Heart left ventricle (tissue), 16 donors: ENCODE results near the gene MRPL33. TPM values are rescaled to one million over a fixed set of nuclear protein-coding genes. Genes with fewer than 3 reads are reported as not detected.

Experiments
- ATAC-seq, 4 donors: fragments of 200-7000 bp; cut with Tn5 transposase; one replicate each; pipeline ENCODE4 v1.9.1; 2020 to 2022; ENCODE audit warnings: moderate library complexity in 4 of 4, mild to moderate bottlenecking in 3 of 4, moderate number of reproducible peaks in 1 of 4
- DNase-seq, 5 donors: peaks; one replicate each; pipeline ENCODE4 v3.0.0-alpha.2; 2020
- H3K27ac ChIP-seq, 12 donors: fragments of 200-600 bp; sonication (generic) in 4 of 12; one replicate each; pipeline versions ENCODE4 v1.5.0 to v1.8.0; 2016 to 2022; ENCODE audit warnings: mild to moderate bottlenecking in 2 of 12
- H3K27me3 ChIP-seq, 9 donors: fragments of 200-600 bp; sonication (generic) in 2 of 9; one replicate each; pipeline versions ENCODE4 v1.5.1 to v1.8.0; 2016 to 2022; ENCODE audit warnings: mild to moderate bottlenecking in 3 of 9
- H3K36me3 ChIP-seq, 9 donors: fragments of 200-600 bp; sonication (generic) in 2 of 9; one replicate each; pipeline versions ENCODE4 v1.5.0 to v1.8.0; 2018 to 2022; ENCODE audit warnings: mild to moderate bottlenecking in 2 of 9
- H3K4me1 ChIP-seq, 12 donors: fragments of 200-600 bp; sonication (generic) in 4 of 12; one replicate each; pipeline versions ENCODE4 v1.5.0 to v1.8.0; 2016 to 2022; ENCODE audit warnings: mild to moderate bottlenecking in 3 of 12
- H3K4me3 ChIP-seq, 12 donors: fragments of 200-600 bp; sonication (generic) in 4 of 12; one replicate each; pipeline versions ENCODE4 v1.5.0 to v1.8.0; 2017 to 2022; ENCODE audit warnings: mild to moderate bottlenecking in 9 of 12, moderate library complexity in 4 of 12
- H3K9me3 ChIP-seq, 12 donors: fragments of 200-600 bp; sonication (generic) in 4 of 12; one replicate each; pipeline versions ENCODE4 v1.5.0 to v1.8.0; 2016 to 2022; ENCODE audit warnings: mild to moderate bottlenecking in 1 of 12
- POLR2A ChIP-seq, 2 donors: fragments of 450-650 bp; IDR thresholded peaks; one replicate each; pipeline ENCODE4 v1.6.1; 2017; ENCODE audit warnings: antibody characterized with exemption in 2 of 2, mild to moderate bottlenecking in 2 of 2, moderate library complexity in 2 of 2
- WGBS, 4 donors: extraction: QIAGEN DNeasy Blood & Tissue Kit in 2 of 4; methylation state at CpG; one replicate each; pipeline versions ENCODE4 v1.1.5 to v1.1.7; 2013 to 2018; 5-methylcytosine and 5-hydroxymethylcytosine counted together
- intact Hi-C, 10 donors: fragments of 100-400 bp; cut with DNase I; formaldehyde crosslinking; loops; one replicate each; pipeline versions ENCODE4 v1.11.1 to v1.14.2; 2022
- polyA plus RNA-seq, 2 donors: library from polyadenylated mRNA; stranded (reverse); fragments of 200-250 nt; gene quantifications; one replicate each; pipeline ENCODE4 v1.2.3, GENCODE V29; 2013
- total RNA-seq, 9 donors: library from RNA; depleted of rRNA in 2 of 9; stranded (reverse); fragments of >200 nt in 2 of 9; fragmentation: NEBNext Ultra II Directional in 3 of 9; extraction: Animal tissue kit (Norgen Biotek cat#: 25700) in 3 of 9; gene quantifications; one replicate each; pipeline versions ENCODE4 v1.1.0 to v1.2.4, GENCODE V29; 2016 to 2023
- TF ChIP-seq, protein P1 (sequence below), 12 donors: fragments of 200-600 bp; sonication (generic) in 4 of 12; IDR thresholded peaks; one replicate each; pipeline versions ENCODE4 v1.5.0 to v1.8.0; 2018 to 2022; ENCODE audit warnings: antibody characterized with exemption in 12 of 12, mild to moderate bottlenecking in 5 of 12
- donor health status: ischemic (EF 13 %, LVEDD 7.1; RV severe dilation, severe dysfunction).
- donor health status: healthy with polysubstance abuse.
- donor health status: DM: no; HTN: yes; CAD: no.
- donor health status: DM: no; HTN: no; CAD: no.
- donor health status: ischemic (EF 25% LVEDD 6.9; RV normal size, moderate dysfunction).
- donor health status: ischemic (EF 25% LVEDD 5.7; RV mildly dilated, moderate dysfunction).
- donor health status: healthy.
- donor health status: DM: yes; HTN: yes; CAD: no.
- donor health status: ischemic (EF 35%, LVEDD 5.7; RV mildly dilated, moderate dysfunction).
- donor health status: nonischemic (EF 11% LVEDD 7.7; RV severe dilation, severe dysfunction).
- donor health status: DM: yes; HTN: yes; CAD: no.
- donor health status: PGD.
- donor health status: ischemic (EF 29% LVEDD 5.4; RV normal size, mild dysfunction).
- donor health status: nonischemic (EF 23%, LVEDD 6.1; RV moderate dilation, normal function).

The MRPL33 gene
- total and polyA plus RNA-seq, 11 donors, result 163 to 901 (median 305) TPM

DNA sequence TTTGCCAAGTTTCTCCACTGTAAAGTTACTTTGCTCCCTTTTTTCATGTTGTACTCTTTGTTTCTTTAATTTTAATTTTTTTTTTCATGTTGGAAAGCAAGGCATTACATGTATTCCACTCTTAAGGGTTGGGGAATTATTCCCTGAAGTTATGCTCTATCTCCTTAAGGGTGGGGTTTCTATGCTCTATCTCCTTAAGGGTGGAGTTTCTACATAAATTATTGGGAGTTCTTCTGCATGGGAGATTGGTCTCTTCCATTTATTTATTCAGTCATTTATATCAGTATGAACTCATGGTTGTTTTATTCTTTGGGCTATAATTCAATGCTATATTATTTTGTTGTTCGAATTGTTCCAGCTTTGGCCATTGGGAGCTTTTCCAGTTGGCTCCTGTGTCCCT lies 11.2 kb downstream of the MRPL33 start:
- ATAC-seq (no peak), DNase-seq (no peak)
- intact Hi-C loops, result no loop called here
- H3K4me1 ChIP-seq, result peaks cover 0 to 37% (median 19%) of the 10 kb centered on the region in 12 donors
- peaks cover 0 to 30% (median 14%) of the 10 kb centered on the region in 9 donors for H3K36me3 ChIP-seq
- 82 to 93% (median 87%) methylated on average over 1 of the region's 1 CpG for WGBS, 4 donors
- no peaks in the 10 kb centered on the region for H3K27me3 ChIP-seq
- no peak overlapping the region for H3K4me3 ChIP-seq
- no peaks in the 10 kb centered on the region for H3K9me3 ChIP-seq
- peak overlapping the region in 1 of 12 donors; percentile 92 for H3K27ac ChIP-seq
- no peak for TF ChIP-seq POLR2A (IDR thresholded peaks at IDR 0.05)
- TF ChIP-seq, protein P1, sequence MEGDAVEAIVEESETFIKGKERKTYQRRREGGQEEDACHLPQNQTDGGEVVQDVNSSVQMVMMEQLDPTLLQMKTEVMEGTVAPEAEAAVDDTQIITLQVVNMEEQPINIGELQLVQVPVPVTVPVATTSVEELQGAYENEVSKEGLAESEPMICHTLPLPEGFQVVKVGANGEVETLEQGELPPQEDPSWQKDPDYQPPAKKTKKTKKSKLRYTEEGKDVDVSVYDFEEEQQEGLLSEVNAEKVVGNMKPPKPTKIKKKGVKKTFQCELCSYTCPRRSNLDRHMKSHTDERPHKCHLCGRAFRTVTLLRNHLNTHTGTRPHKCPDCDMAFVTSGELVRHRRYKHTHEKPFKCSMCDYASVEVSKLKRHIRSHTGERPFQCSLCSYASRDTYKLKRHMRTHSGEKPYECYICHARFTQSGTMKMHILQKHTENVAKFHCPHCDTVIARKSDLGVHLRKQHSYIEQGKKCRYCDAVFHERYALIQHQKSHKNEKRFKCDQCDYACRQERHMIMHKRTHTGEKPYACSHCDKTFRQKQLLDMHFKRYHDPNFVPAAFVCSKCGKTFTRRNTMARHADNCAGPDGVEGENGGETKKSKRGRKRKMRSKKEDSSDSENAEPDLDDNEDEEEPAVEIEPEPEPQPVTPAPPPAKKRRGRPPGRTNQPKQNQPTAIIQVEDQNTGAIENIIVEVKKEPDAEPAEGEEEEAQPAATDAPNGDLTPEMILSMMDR (IDR thresholded peaks at IDR 0.05), result no peak

DNA sequence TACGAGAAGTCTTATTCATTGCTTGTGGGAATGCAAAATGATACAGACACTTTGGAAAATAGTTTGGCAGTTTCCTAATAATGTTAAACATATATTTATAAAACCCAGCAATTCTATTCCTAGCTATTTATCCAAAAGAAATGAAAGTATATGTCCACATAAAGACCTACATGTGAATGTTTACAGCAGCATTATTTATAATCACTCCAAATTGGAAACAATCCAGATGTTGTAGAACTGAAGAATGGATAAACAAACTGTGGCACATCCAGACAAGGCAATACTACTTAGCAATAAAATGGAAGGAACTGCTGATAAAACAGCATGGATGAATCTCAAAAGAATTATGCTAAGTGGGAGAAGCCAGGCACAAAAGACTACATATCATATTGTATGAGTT lies 19.3 kb downstream of the MRPL33 start:
- no peak for TF ChIP-seq POLR2A (IDR thresholded peaks at IDR 0.05)
- TF ChIP-seq, protein P1 (IDR thresholded peaks at IDR 0.05), result no peak
- Histone ChIP-seq H3K36me3 (no peaks in the 10 kb centered on the region), H3K4me3 (no peak overlapping the region), H3K4me1 (peaks cover 0 to 18% (median 11%) of the 10 kb centered on the region in 12 donors), H3K27me3 (no peaks in the 10 kb centered on the region), H3K27ac (no peak overlapping the region), H3K9me3 (no peaks in the 10 kb centered on the region)
- DNase-seq, result no peak
- intact Hi-C loops, result loop anchor here in 2 of 10 donors (10.0 kb wide), 1 partner anchor 94 kb away; no protein-coding TSS in a partner anchor
- 92 to 100% (median 98%) methylated on average over 1 of the region's 1 CpG for WGBS, 4 donors
- no peak for ATAC-seq

DNA sequence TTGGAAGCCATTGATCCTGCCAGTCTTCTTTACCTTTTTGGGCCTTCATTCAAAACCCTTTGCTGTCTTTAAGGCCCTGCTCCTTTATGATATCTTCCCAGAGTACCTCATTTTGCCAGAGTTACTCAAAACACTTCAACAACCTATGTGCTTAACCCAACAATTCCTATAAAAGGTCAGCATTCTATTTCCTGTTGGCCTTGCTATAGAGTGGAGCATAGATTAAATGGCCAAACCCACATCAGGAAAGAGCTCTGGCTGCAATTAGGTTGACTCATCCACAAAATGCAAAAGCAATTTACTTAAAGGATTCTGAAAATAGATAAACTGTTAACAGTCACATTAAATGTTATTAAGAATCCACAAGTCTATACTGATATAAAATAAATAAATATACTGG lies 21.2 kb downstream of the MRPL33 start:
- intact Hi-C loops, result loop anchor here in 2 of 10 donors (10.0 kb wide), 1 partner anchor 92 kb away; no protein-coding TSS in a partner anchor
- H3K9me3 ChIP-seq, result no peaks in the 10 kb centered on the region
- no peaks in the 10 kb centered on the region for H3K27me3 ChIP-seq
- no peak overlapping the region for H3K27ac ChIP-seq
- H3K4me3 ChIP-seq, result no peak overlapping the region
- H3K4me1 ChIP-seq, result peaks cover 2 to 35% (median 27%) of the 10 kb centered on the region in 12 donors
- ATAC-seq (no peak), DNase-seq (no peak)
- no peak for TF ChIP-seq POLR2A (IDR thresholded peaks at IDR 0.05)
- TF ChIP-seq, protein P1 (IDR thresholded peaks at IDR 0.05), result no peak
- no peaks in the 10 kb centered on the region for H3K36me3 ChIP-seq

DNA sequence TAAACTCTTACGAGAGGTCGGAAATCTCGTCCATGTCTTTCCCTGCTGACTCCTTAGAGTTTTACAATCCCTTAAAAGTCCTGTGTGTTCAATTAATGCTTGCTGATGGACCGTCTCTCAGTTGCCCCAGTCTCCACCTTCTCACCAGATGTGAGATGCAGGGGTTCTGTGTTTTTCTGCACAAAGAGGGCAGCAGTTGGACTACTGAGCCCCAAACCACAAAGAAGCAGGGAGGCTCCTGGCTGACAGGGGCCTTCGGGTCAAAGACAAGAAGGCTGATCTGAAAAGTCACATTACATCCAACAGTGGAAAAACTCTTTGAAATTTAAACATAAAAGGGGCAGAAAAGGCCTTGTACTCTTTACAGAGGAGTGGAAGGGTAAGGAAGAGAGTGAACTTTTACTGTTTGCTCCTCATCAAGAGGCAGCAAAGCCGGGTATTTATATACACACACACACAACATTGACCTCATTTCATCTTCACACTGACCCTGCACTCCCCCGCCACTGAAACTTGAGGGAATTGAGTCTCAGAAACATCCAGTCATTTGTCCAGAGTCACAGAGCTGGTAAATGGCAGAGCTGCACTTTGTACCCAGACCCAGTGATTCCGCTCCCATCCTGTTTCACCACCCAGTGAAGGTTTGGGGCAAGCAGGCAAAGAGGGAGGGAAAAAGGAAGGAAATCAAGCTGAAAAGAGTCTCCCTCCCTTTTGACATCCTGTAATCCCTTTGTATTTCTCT lies 23.7 kb downstream of the MRPL33 start:
- peak in 1 of 4 donors; percentile 2 for ATAC-seq
- no peak for TF ChIP-seq POLR2A (IDR thresholded peaks at IDR 0.05)
- TF ChIP-seq, protein P1 (IDR thresholded peaks at IDR 0.05), result no peak
- Histone ChIP-seq H3K4me1 (peaks cover 5 to 57% (median 43%) of the 10 kb centered on the region in 12 donors), H3K9me3 (no peaks in the 10 kb centered on the region), H3K27me3 (no peaks in the 10 kb centered on the region), H3K27ac (peak overlapping the region; percentile 77 to 98 (median 88)), H3K36me3 (no peaks in the 10 kb centered on the region), H3K4me3 (no peak overlapping the region)
- WGBS, 4 donors, result 77 to 83% (median 81%) methylated on average over 8 of the region's 8 CpGs
- intact Hi-C loops, result loop anchor here in 6 of 10 donors (2.0 to 10.0 kb wide), 6 partner anchors 18 to 602 kb away; partner anchors contain the start of gene FOSL2 (in 2 of the 6)
- no peak for DNase-seq
